Brain microvascular endothelial cell (primary cell): ENCODE data around the gene GGNBP2.
A peak's percentile ranks its signal among the peaks of the same experiment; 100 is the strongest.

Experiments used
- DNase-seq: peaks from one replicate; pipeline ENCODE4 v3.0.0-alpha.2; 2020
- H3K27ac ChIP-seq: fragments of 250-450 bp; sonication (Bioruptor Pico); 2 replicates; pipeline ENCODE4 v1.5.1; 2020; ENCODE audit warnings: mild to moderate bottlenecking, moderate library complexity
- H3K27me3 ChIP-seq: fragments of 250-450 bp; sonication (Bioruptor Pico); replicated peaks from 2 replicates; pipeline ENCODE4 v1.5.1; 2020; ENCODE audit warnings: mild to moderate bottlenecking
- H3K36me3 ChIP-seq: fragments of 250-450 bp; sonication (Bioruptor Pico); replicated peaks from 2 replicates; pipeline ENCODE4 v1.5.1; 2020; ENCODE audit warnings: mild to moderate bottlenecking
- H3K4me3 ChIP-seq: 2 replicates; pipeline ENCODE4 v1.5.1; 2011; ENCODE audit warnings: low read depth, mild to moderate bottlenecking, control low read depth, low read length, moderate library complexity
- in situ Hi-C: cut with HindIII; loops from 2 replicates; pipeline ENCODE4 v1.10.0; 2017; ENCODE audit warnings: low sequenced_read_pairs, low pct_ligation_motif_present
- TF ChIP-seq, protein P1 (sequence below): IDR thresholded peaks from 2 replicates; pipeline ENCODE4 v1.5.1; 2011; ENCODE audit warnings: low read depth, mild to moderate bottlenecking, moderate library complexity, low read length, control low read depth, inconsistent platforms; ENCODE audit errors: missing control alignments

GGNBP2 gene

DNA sequence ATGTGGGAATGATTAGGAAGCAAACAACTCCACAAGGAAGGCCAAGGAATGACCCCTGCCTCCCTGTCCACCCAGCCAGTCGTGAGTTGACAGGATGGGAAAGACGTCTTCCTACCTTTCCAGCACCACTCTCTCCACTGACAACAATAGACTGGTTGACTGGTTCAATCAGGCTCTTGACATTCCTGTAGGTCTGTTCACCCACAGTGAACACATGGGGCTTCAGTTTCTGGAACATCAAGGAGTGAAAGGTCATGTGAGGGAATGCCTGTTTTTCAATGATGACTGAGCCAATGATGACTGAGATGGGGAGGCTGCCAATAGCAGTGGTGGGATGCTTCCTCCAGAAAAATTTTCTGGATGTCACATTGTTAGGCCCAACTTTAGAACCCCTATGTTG, 19.6 kb upstream of the GGNBP2 start:
- in situ Hi-C loops = no loop called here
- TF ChIP-seq, protein P1, sequence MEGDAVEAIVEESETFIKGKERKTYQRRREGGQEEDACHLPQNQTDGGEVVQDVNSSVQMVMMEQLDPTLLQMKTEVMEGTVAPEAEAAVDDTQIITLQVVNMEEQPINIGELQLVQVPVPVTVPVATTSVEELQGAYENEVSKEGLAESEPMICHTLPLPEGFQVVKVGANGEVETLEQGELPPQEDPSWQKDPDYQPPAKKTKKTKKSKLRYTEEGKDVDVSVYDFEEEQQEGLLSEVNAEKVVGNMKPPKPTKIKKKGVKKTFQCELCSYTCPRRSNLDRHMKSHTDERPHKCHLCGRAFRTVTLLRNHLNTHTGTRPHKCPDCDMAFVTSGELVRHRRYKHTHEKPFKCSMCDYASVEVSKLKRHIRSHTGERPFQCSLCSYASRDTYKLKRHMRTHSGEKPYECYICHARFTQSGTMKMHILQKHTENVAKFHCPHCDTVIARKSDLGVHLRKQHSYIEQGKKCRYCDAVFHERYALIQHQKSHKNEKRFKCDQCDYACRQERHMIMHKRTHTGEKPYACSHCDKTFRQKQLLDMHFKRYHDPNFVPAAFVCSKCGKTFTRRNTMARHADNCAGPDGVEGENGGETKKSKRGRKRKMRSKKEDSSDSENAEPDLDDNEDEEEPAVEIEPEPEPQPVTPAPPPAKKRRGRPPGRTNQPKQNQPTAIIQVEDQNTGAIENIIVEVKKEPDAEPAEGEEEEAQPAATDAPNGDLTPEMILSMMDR = no peak
- DNase-seq = no peak
- H3K27me3 ChIP-seq = no peaks in the 10 kb centered on the region
- H3K27ac ChIP-seq = no peak overlapping the region
- H3K36me3 ChIP-seq = peaks cover 34% of the 10 kb centered on the region
- H3K4me3 ChIP-seq = no peak overlapping the region

DNA sequence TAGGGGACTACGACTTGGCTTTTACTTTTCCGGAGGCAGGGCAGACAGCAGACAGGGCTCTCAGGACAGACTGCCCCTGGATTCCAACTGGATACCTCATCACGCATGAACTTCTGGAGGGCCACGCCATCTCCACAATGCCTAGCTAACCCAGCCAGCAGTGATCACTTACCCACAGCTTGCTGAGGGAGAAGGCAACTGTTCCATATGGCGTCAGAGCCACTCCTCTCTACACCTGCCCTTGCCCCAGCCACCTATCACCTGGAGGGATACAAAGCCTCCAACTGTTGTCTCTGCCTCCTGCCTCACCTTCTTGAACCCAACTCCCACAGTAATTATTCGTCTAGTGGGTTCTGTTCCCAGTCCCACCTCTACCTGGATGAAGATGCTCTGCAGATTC, 18.8 kb upstream of the GGNBP2 start:
- in situ Hi-C loops = no loop called here
- Histone ChIP-seq H3K4me3 (no peak overlapping the region), H3K36me3 (peaks cover 34% of the 10 kb centered on the region)

DNA sequence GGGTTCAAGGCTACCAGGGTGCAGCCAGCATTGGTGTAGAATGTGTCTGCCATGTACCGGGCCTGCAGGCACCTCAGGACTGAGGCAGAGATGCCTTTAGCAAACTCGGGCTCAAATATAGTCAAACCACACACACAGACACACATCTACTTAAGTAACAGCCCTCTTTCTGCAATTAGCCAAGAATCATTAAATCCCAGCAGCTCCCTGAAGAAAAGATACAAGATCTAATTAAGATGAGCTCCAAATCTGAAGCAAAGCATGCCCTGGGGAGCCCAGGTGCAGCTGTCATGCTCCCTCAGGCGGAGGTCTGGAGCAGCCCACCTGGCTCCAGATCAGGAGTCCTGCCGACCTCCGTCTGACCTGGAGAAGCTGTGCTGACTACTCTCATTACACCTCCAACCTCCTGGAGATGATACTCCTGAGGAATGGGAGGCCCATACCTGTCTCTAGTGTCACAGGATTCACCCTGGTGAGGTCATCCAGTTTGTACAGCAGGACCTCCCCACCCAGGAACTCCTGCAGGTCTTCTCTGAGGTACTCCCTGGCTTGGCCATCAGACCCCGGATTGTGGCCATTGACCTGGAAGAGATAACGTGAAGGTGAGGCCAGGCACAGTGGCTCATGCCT, 17.0 kb upstream of the GGNBP2 start:
- no peak overlapping the region for H3K27ac ChIP-seq
- no peak overlapping the region for H3K4me3 ChIP-seq
- H3K27me3 ChIP-seq = no peaks in the 10 kb centered on the region
- peaks cover 38% of the 10 kb centered on the region for H3K36me3 ChIP-seq
- TF ChIP-seq, protein P1 = no peak
- in situ Hi-C loops = no loop called here
- no peak for DNase-seq

More for the DNA sequence above, 18.8 kb upstream of the GGNBP2 start:
- H3K27ac ChIP-seq = no peak overlapping the region
- no peak for DNase-seq
- H3K27me3 ChIP-seq = no peaks in the 10 kb centered on the region
- TF ChIP-seq, protein P1 = no peak

DNA sequence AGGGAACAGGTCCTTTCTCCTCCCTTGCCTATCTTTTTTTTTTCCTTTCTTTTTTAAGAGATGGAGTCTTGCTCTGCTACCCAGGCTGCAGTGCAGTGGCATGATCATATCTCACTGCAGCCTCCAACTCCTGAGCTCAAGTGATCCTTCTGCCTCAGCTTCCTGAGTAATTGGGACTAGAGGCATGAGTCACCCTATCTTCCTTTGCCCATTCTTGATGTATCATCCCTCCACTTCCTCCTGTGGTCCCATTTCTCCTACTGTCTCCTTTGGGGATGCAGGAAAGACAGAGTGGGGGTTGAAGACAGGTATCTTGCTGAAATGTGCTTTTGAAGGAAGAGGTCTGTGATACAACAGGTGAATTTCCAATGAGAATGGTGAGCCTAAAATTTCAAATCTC, 15.6 kb upstream of the GGNBP2 start:
- in situ Hi-C loops = no loop called here
- TF ChIP-seq, protein P1 = no peak
- Histone ChIP-seq H3K36me3 (peaks cover 36% of the 10 kb centered on the region), H3K27ac (no peak overlapping the region), H3K4me3 (no peak overlapping the region), H3K27me3 (no peaks in the 10 kb centered on the region)
- DNase-seq = peak; percentile 55

DNA sequence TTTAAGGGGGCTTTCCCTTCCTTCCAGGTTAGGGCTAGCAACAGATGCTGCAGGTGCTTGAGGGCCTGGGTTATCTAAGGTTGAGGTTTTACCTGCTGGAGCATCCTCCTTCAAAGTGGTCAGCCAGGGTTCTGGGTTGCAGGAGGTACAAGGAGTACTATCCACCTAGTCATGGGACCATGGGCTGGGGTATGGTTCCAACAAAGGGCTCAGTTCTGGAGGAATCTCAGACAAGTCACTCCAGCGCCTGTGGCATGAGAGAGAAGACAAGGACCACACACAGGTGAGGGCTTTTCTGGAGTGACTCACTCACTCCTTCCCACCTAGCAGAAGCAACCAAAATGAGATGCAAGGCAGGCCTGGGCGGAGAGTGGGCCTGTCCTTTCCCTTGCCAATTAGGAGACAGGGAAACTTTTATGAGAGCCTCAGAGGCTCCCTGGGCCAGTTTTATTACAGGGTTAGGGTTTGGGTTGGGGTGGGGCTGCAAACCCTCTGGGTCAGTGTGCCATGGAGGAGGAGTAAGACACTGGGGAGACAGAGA, 12.2 kb upstream of the GGNBP2 start:
- TF ChIP-seq, protein P1 = no peak
- Histone ChIP-seq H3K27me3 (no peaks in the 10 kb centered on the region), H3K36me3 (peaks cover 14% of the 10 kb centered on the region), H3K4me3 (no peak overlapping the region), H3K27ac (no peak overlapping the region)
- DNase-seq = no peak
- in situ Hi-C loops = no loop called here
